Activated naive CD4-positive, alpha-beta T cell treated with anti-CD3 and anti-CD28 coated beads for 36 hours (primary cell): ENCODE measurements around the gene DOK6. TPM values are rescaled to one million over a fixed set of nuclear protein-coding genes. Genes with fewer than 3 reads are reported as not detected.
"Not testable (repeated sequence)": the region's sequence is repeated elsewhere in the genome, so short reads cannot be mapped to it uniquely, and the experiment has no call there.

Experiments used
- CTCF ChIA-PET: fragments of 350-600 bp; sonication (Branson Sonifier 250); formaldehyde crosslinking; loops from one replicate; lab custom pipeline; 2021; ENCODE audit warnings: antibody characterized with exemption; lab: Charles Lee
- DNase-seq: peaks from one replicate; pipeline ENCODE4 v3.0.0-alpha.2; 2020
- H3K27ac Mint-ChIP-seq: one replicate; pipeline ENCODE4 v1.8.0; 2021; ENCODE audit warnings: mild to moderate bottlenecking, mixed read lengths
- H3K27me3 Mint-ChIP-seq: one replicate; pipeline ENCODE4 v1.8.0; 2021; ENCODE audit warnings: low read depth, mixed read lengths
- H3K36me3 Mint-ChIP-seq: one replicate; pipeline ENCODE4 v1.8.0; 2021; ENCODE audit warnings: low read depth, mixed read lengths
- H3K4me1 Mint-ChIP-seq: one replicate; pipeline ENCODE4 v1.8.0; 2021; ENCODE audit warnings: low read depth, mixed read lengths
- H3K4me3 Mint-ChIP-seq: one replicate; pipeline ENCODE4 v1.8.0; 2021; ENCODE audit warnings: mild to moderate bottlenecking, moderate library complexity, mixed read lengths
- H3K9me3 Mint-ChIP-seq: one replicate; pipeline ENCODE4 v1.8.0; 2021; ENCODE audit warnings: mixed read lengths
- intact Hi-C: fragments of 100-400 bp; cut with micrococcal nuclease; formaldehyde crosslinking; loops from one replicate; pipeline ENCODE4 v1.15.1; 2023
- total RNA-seq, 2 experiments: library from RNA; stranded (reverse); gene quantifications; one replicate each; pipeline ENCODE4 v1.2.3, GENCODE V29; 2021

The DOK6 gene
- not detected for total RNA-seq

DNA sequence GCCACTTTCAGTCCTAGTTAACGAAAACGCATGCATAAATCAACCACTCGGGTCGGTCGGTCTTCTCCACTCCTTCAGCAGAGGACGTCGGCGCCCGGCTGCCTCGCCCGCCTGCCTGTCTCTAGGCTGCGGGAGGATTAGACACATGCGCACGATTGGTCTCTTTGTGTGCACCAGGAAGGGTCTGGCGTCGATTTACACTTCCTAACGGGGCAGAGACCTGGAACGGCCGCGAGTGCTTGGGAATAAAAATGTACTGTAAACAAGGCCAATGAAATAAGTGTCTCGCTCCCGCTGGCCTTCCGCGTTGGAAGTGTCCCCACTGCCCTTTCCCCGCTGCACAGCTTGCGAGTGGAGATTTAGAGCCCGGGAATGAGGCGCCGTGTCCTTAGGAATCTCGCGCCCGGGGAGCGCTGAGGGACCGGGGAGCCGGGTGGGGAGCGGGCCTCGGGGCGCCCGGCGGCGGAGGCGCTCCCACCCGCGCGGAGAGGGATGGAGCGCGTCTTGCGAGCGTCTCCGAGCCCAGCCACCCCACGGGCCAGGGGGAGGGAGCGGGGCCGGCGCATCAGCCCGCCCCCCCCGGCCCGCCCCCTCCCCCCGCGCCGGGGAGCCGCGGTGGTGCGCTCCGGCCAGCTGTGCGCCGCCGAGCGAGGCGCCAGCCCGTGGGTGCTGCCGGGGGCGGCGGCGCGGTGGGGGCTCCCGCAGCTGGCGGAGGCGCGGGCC, at the start of gene DOK6:
Gene DOK6 (plus strand): TSS at position 636 of the 723 bp plus-strand sequence.
- H3K4me3 Mint-ChIP-seq, result peak within 1 kb of the TSS; percentile 37
- CTCF ChIA-PET, result no interaction called here
- intact Hi-C loops, result no loop called here
- H3K4me1 Mint-ChIP-seq, result peaks cover 15% of the 10 kb centered on the region
- no peaks in the 10 kb centered on the region for H3K36me3 Mint-ChIP-seq
- no peaks in the 10 kb centered on the region for H3K9me3 Mint-ChIP-seq
- H3K27ac Mint-ChIP-seq, result no peak within 1 kb of the TSS
- peaks cover 51% of the 10 kb centered on the region for H3K27me3 Mint-ChIP-seq
- no peak for DNase-seq

- CTCF ChIA-PET, result no interaction called here
- Mint-ChIP-seq H3K9me3 (no peaks in the 10 kb centered on the region), H3K4me1 (no peaks in the 10 kb centered on the region), H3K4me3 (no peak overlapping the region), H3K27me3 (peaks cover 8% of the 10 kb centered on the region), H3K27ac (no peak overlapping the region), H3K36me3 (no peaks in the 10 kb centered on the region)
- intact Hi-C loops, result no loop called here
- DNase-seq, result no peak
Measured at GRCh38 chr18:69353023-69353422, 47.7 kb upstream of the DOK6 start.

DNA sequence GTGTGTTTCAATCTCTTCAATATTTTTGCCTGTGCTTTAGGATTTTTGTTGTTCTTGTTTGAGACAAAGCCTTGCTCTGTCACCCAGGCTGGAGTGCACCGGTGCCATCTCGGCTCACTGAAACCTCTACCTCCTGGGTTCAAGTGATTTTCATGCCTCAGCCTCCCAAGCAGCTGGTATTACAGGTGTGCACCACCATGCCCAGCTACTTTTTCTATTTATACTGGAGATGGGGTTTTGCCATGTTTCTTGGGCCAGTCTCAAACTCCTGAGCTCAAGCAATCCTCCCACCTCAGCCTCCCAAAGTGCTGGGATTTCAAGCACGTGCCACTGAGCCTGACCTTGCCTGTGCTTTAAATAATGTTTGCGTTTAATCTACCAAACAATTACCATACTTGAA, 43.1 kb upstream of the DOK6 start:
- Mint-ChIP-seq H3K4me1 (no peaks in the 10 kb centered on the region), H3K27me3 (peaks cover 15% of the 10 kb centered on the region)
- CTCF ChIA-PET, result no interaction called here

DNA sequence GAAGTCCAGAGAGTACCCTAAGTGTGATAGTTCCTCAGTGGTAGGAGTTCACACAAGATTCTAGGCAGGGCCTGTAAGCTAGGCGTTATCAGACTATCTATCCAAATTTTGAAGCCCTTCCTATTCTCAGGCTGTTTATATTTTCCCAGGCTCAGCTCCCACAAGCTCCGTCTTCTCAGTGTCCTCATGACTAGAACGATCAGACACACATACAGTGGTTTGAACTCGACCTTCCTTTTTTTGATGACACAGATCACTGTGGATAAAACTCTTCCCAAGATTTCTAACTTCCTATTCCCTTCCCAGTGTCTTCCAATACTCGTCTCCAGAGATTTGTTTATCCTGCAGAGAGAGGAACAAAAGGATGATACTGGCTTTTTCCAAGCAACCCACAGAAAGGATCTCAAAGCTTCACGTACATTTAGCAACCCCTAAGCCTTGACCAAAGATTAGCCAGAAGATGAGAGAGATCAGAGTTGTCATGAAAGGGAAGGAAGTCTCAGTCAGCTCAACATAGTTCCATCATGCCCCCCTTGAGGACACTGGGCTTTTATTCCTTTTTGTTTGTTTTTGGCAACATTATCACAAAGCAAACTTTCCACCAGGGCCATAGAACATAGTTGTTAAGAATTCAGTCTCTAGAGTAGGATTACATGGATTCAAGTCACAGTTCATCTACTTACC, 42.3 kb upstream of the DOK6 start:
- DNase-seq, result no peak
- Mint-ChIP-seq H3K27ac (no peak overlapping the region), H3K4me3 (no peak overlapping the region), H3K9me3 (peaks cover 8% of the 10 kb centered on the region), H3K36me3 (peaks cover 2% of the 10 kb centered on the region), H3K27me3 (peaks cover 15% of the 10 kb centered on the region), H3K4me1 (no peaks in the 10 kb centered on the region)
- intact Hi-C loops, result no loop called here
- CTCF ChIA-PET, result no interaction called here

More for the DNA sequence above, 43.1 kb upstream of the DOK6 start:
- Mint-ChIP-seq H3K36me3 (peaks cover 2% of the 10 kb centered on the region), H3K9me3 (peaks cover 8% of the 10 kb centered on the region), H3K27ac (no peak overlapping the region), H3K4me3 (no peak overlapping the region)
- DNase-seq, result no peak
- intact Hi-C loops, result no loop called here

DNA sequence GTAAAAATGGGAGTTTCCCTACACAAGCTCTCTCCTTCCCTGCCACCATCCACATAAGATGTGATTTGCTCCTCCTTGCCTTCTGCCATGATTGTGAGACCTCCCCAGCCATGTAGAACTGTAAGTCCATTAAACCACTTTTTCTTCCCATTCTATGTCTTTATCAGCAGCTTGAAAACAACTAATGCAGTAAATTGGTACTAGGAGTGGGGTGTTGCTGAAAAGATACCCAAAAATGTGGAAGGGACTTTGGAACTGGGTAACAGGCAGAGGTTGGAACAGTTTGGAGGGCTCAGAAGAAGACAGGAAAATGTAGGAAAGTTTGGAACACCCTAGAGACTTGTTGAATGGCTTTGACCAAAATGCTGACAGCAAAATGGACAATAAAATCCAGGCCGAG, 40.9 kb upstream of the DOK6 start:
- CTCF ChIA-PET, H3K4me1 Mint-ChIP-seq, intact Hi-C loops, H3K9me3 Mint-ChIP-seq, DNase-seq, H3K4me3 Mint-ChIP-seq, H3K36me3 Mint-ChIP-seq, H3K27ac Mint-ChIP-seq: not testable (repeated sequence)
- peaks cover 15% of the 10 kb centered on the region for H3K27me3 Mint-ChIP-seq

DNA sequence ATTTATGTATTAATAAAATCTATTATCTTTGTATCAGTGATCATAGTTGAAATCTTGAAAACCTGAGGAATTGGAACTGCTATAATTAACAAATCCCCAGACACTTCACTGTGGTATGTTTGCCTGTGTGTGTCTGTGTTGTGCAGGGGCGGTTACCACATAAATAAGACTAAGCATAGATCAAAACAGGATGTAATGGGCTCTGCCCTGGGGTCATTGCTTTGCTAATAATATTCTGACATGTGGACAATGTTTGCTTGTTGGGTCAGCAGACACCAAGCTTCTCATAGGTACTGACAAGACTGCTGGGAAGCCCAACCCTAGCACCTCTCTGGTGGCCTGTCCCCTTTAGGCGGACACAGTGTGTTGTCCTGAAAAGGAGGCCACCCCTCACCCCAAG, 35.8 kb upstream of the DOK6 start:
- no peaks in the 10 kb centered on the region for H3K36me3 Mint-ChIP-seq
- H3K9me3 Mint-ChIP-seq, result peaks cover 3% of the 10 kb centered on the region
- CTCF ChIA-PET, result no interaction called here
- intact Hi-C loops, result no loop called here
- H3K4me3 Mint-ChIP-seq, result no peak overlapping the region
- peaks cover 13% of the 10 kb centered on the region for H3K27me3 Mint-ChIP-seq
- H3K27ac Mint-ChIP-seq, result no peak overlapping the region
- H3K4me1 Mint-ChIP-seq, result no peaks in the 10 kb centered on the region
- no peak for DNase-seq

DNA sequence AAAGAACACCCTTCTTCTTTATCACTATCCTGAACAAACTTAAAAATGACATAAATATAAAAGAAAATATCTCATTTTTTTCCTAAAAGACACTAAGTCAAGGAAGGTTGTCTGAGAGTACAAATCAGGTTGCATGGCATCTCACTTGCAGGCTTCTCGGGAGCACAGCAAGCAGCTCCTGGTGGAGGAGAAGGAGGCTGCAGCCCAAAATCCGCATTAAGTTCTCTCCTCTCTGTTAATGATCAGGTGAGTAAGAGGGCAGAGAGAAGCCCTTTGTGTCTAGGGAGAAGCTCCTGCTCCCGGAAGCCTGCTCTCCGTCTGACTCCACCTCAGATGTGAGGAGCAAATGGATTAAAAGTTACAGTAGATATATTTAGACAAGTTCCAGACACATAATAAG, 35.0 kb upstream of the DOK6 start:
- Mint-ChIP-seq H3K4me3 (no peak overlapping the region), H3K4me1 (no peaks in the 10 kb centered on the region), H3K36me3 (no peaks in the 10 kb centered on the region), H3K9me3 (no peaks in the 10 kb centered on the region), H3K27me3 (peaks cover 13% of the 10 kb centered on the region), H3K27ac (no peak overlapping the region)
- intact Hi-C loops, result no loop called here
- no peak for DNase-seq
- CTCF ChIA-PET, result no interaction called here

DNA sequence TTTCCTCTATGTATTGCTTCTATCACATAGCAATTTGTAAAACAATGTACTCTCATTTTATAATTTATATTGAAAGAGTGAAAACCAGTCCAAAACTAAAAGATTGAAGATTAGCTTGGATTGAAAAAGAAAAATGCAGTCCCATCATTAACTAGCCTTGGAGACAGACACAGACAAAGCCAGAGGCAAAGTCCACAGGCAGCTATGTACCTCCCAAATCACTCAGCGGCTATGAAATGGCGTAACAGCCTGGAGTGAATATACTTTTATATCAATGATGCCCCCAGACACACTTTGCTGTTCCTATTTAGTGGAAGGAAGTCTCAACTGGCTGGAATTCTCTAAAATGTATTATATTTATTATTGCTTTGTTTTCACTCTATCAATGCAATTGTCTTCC, 33.6 kb upstream of the DOK6 start:
- H3K27me3 Mint-ChIP-seq, result peaks cover 12% of the 10 kb centered on the region
- CTCF ChIA-PET, result no interaction called here
- H3K4me1 Mint-ChIP-seq, result no peaks in the 10 kb centered on the region
- no peak overlapping the region for H3K27ac Mint-ChIP-seq
- intact Hi-C loops, result no loop called here
- H3K4me3 Mint-ChIP-seq, result no peak overlapping the region
- no peak for DNase-seq
- no peaks in the 10 kb centered on the region for H3K9me3 Mint-ChIP-seq
- H3K36me3 Mint-ChIP-seq, result no peaks in the 10 kb centered on the region

DNA sequence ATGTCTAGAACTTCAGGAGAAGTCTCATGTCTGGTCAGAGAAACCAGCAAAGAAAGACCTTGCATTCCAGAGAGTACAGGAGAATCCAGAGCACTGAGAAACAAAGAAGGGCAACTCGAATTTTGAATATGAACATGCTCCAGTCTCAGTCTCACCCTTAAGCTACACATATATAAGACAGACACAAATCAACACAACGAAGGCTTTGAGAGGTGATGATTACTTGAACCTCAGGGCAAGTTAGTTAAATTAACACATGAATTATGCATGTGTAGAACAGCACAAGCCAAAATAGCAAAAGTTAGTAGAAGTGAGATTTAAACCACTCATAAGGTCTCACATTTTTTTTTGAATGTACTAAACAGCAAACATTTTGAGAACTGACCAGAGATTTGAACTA, 29.0 kb upstream of the DOK6 start:
- no peaks in the 10 kb centered on the region for H3K4me1 Mint-ChIP-seq

DNA sequence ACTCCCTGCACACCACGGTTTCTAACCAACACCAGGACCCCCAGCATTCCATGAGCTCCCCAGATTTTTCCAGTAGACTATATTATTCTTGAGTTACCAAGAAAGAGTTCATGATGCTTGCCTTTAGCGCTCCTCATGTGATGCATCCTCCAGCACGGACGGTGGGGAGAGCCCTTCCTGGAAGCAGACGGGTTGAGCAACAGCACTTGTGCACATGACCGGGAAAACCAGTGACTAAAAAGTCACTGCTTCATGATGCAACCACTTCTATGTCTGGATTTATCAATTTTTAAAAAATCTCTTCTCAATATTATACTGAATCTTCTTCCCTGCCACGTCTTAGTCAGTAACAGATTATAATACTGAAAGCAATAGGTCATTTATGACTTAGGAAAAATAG, 20.4 kb upstream of the DOK6 start:
- no peaks in the 10 kb centered on the region for H3K4me1 Mint-ChIP-seq
- no peaks in the 10 kb centered on the region for H3K36me3 Mint-ChIP-seq
- no peak overlapping the region for H3K4me3 Mint-ChIP-seq
- CTCF ChIA-PET, result no interaction called here
- peaks cover 3% of the 10 kb centered on the region for H3K27me3 Mint-ChIP-seq
- no peak overlapping the region for H3K27ac Mint-ChIP-seq
- no peak for DNase-seq
- intact Hi-C loops, result no loop called here
- H3K9me3 Mint-ChIP-seq, result no peaks in the 10 kb centered on the region

More for the DNA sequence above, 29.0 kb upstream of the DOK6 start:
- H3K4me3 Mint-ChIP-seq, result no peak overlapping the region
- CTCF ChIA-PET, result no interaction called here
- H3K9me3 Mint-ChIP-seq, result no peaks in the 10 kb centered on the region
- no peak overlapping the region for H3K27ac Mint-ChIP-seq
- H3K36me3 Mint-ChIP-seq, result no peaks in the 10 kb centered on the region
- intact Hi-C loops, result no loop called here
- DNase-seq, result no peak
- H3K27me3 Mint-ChIP-seq, result peaks cover 7% of the 10 kb centered on the region

DNA sequence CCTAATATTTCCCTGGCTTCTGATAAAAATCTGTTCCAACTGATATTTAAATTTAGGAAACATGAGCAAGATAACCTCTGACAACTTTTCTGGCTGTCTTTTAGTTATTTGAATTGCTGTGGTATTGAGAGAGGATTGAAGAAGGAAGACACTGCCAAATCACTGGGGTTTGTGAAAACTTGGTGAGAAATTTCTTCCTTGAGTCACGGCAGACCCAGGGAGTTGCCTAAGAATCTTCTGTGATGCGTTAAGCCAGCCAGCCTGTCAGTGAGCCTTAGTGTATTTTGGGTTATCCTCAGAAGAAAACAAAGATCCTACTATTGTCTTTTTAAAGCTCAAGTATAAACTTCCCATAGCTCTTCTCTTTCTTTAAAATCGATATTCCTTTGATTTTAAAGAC, 17.5 kb upstream of the DOK6 start:
- Mint-ChIP-seq H3K9me3 (no peaks in the 10 kb centered on the region), H3K36me3 (no peaks in the 10 kb centered on the region), H3K4me1 (no peaks in the 10 kb centered on the region), H3K4me3 (no peak overlapping the region), H3K27ac (no peak overlapping the region), H3K27me3 (peaks cover 3% of the 10 kb centered on the region)
- CTCF ChIA-PET, result no interaction called here
- intact Hi-C loops, result no loop called here
- no peak for DNase-seq

DNA sequence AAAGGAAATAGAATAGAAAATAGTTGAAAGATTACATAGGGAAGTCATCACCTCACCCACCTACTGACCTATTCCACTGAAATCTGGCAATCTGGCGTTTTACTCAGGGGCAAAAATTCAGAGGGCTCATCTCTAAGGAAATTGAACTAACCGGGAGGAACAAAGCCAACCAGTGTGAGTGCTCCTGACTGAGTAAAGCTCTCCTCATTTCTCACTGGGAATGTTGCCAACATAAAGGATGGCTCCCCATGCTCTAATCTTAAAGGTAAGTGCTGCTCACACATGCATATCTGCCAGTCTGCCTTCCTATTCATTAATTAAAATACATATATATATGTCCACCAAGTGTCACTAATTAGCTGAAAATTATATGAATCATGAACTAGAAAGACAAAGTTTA, 13.5 kb upstream of the DOK6 start:
- Mint-ChIP-seq H3K4me1 (no peaks in the 10 kb centered on the region), H3K36me3 (no peaks in the 10 kb centered on the region), H3K27me3 (no peaks in the 10 kb centered on the region), H3K9me3 (no peaks in the 10 kb centered on the region), H3K27ac (no peak overlapping the region), H3K4me3 (no peak overlapping the region)
- DNase-seq, result no peak
- CTCF ChIA-PET, result no interaction called here
- intact Hi-C loops, result no loop called here

GRCh38 chr18:69388222-69388621, 12.5 kb upstream of the DOK6 start:
- no peak overlapping the region for H3K4me3 Mint-ChIP-seq
- CTCF ChIA-PET, result no interaction called here

More at GRCh38 chr18:69388222-69388621, 12.5 kb upstream of the DOK6 start:
- no peak for DNase-seq
- H3K27ac Mint-ChIP-seq, result no peak overlapping the region
- intact Hi-C loops, result no loop called here
- H3K27me3 Mint-ChIP-seq, result no peaks in the 10 kb centered on the region
- no peaks in the 10 kb centered on the region for H3K4me1 Mint-ChIP-seq
- H3K36me3 Mint-ChIP-seq, result no peaks in the 10 kb centered on the region
- no peaks in the 10 kb centered on the region for H3K9me3 Mint-ChIP-seq
